Activated CD4-positive, alpha-beta T cell treated with anti-CD3 and anti-CD28 coated beads, Interleukin-2, amount 10 ng/mL, durations not matched to agents 24 days and 14 days (primary cell): ENCODE measurements around the gene PTPRT. TPM values are rescaled to one million over a fixed set of nuclear protein-coding genes. Genes with fewer than 3 reads are reported as not detected.

Experiments
- DNase-seq: peaks from one replicate; pipeline ENCODE4 v3.0.0; 2022
- H3K27ac Mint-ChIP-seq: one replicate; pipeline ENCODE4 v1.8.0; 2022; ENCODE audit warnings: mild to moderate bottlenecking, mixed read lengths
- H3K27me3 Mint-ChIP-seq: one replicate; pipeline ENCODE4 v1.8.0; 2022; ENCODE audit warnings: mixed read lengths
- H3K36me3 Mint-ChIP-seq: one replicate; pipeline ENCODE4 v1.8.0; 2022; ENCODE audit warnings: low read depth, mild to moderate bottlenecking, mixed read lengths
- H3K4me1 Mint-ChIP-seq: one replicate; pipeline ENCODE4 v1.8.0; 2021; ENCODE audit warnings: mixed read lengths
- H3K4me3 Mint-ChIP-seq: one replicate; pipeline ENCODE4 v1.8.0; 2022; ENCODE audit warnings: mild to moderate bottlenecking, moderate library complexity, mixed read lengths
- H3K9me3 Mint-ChIP-seq: one replicate; pipeline ENCODE4 v1.8.0; 2021; ENCODE audit warnings: mixed read lengths
- intact Hi-C: fragments of 100-400 bp; cut with micrococcal nuclease; formaldehyde crosslinking; loops from one replicate; pipeline ENCODE4 v1.15.1; 2023
- total RNA-seq: library from RNA; stranded (reverse); gene quantifications from 2 replicates; pipeline ENCODE4 v1.2.3, GENCODE V29; 2022

Gene PTPRT
- total RNA-seq, 1 donor from 2014 or later, result not detected

GRCh38 chr20:42595625-42596024, 594.1 kb downstream of the PTPRT start:
- Mint-ChIP-seq H3K27me3 (no peaks in the 10 kb centered on the region), H3K4me1 (no peaks in the 10 kb centered on the region), H3K4me3 (no peak overlapping the region), H3K36me3 (no peaks in the 10 kb centered on the region), H3K27ac (no peak overlapping the region), H3K9me3 (no peaks in the 10 kb centered on the region)
- no peak for DNase-seq
- intact Hi-C loops, result no loop called here

DNA sequence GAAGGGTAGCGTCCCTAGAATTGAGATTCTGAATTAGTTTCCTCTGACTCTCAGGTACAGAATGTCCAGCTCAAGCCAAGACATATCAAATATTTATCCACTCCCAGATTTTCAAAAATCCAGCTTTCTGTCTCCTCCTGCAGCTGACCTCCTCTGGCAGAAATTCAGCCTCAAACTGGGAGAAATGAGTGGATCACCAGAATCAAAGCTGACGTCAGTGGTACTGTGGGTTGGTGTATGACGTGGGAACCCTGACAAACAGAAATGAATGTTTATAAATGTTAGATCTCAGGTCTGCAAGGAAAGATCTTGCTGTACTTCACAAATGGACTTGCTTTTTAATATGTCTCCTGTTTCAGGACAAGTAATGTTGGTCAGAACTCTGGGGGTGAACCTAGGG, 595.0 kb downstream of the PTPRT start:
- Mint-ChIP-seq H3K4me3 (no peak overlapping the region), H3K4me1 (no peaks in the 10 kb centered on the region), H3K27me3 (no peaks in the 10 kb centered on the region), H3K36me3 (no peaks in the 10 kb centered on the region), H3K27ac (no peak overlapping the region), H3K9me3 (no peaks in the 10 kb centered on the region)
- no peak for DNase-seq
- intact Hi-C loops, result no loop called here

DNA sequence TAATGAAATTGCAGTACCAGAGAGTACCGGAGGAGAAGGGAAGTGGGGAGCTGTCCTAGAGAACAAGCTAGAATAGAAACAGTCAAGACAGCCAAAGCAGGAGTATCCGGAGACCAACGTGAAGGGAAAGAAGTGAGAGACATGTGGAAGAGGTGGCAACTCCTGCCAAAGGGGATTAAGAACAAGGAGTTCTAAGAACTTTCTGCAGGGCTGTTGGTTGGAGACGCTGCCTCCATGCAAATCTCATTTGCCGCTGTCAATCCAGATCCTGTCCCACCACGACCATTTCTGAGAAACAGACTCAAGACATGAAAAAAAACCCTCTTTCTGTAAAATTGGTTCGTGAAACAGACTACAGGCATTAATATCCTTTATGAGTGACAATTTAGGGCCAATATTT, 595.7 kb downstream of the PTPRT start:
- Mint-ChIP-seq H3K9me3 (no peaks in the 10 kb centered on the region), H3K4me1 (no peaks in the 10 kb centered on the region), H3K4me3 (no peak overlapping the region), H3K36me3 (no peaks in the 10 kb centered on the region), H3K27ac (no peak overlapping the region), H3K27me3 (no peaks in the 10 kb centered on the region)
- DNase-seq, result no peak
- intact Hi-C loops, result no loop called here

DNA sequence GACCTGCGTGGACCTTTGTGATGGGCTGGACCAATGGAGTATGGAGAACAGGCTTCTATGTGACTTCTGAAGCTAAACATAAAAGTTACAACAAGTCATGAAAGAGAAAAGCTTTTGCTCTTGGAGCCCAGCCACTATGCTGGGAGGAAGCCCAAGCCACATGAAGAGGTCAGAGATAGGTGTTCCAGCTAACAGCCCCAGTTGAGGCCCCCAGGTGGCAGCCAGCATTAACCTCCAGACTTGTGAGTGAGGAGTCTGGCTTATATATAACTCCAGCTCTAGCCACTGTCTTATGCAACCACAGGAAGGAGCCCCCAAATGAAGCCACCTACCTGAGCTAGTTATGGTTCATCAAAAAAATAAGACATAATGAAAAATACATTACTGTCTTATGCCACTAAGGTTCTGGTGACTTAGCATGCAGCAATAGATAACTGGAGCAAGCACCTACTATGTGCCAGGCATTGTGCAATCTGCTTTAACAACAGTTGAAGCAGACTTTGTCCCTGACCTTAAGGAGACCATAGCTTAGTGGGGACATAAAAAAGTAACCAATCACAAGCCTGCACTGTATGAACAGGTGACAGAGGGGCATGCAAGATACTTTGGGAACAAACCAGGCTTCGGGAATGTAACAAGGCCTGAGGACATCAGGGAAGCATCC, 599.6 kb downstream of the PTPRT start:
- no peak for DNase-seq
- no peak overlapping the region for H3K4me3 Mint-ChIP-seq
- H3K4me1 Mint-ChIP-seq, result no peaks in the 10 kb centered on the region
- intact Hi-C loops, result no loop called here
- H3K36me3 Mint-ChIP-seq, result no peaks in the 10 kb centered on the region
- H3K27ac Mint-ChIP-seq, result no peak overlapping the region
- H3K27me3 Mint-ChIP-seq, result no peaks in the 10 kb centered on the region
- H3K9me3 Mint-ChIP-seq, result no peaks in the 10 kb centered on the region

GRCh38 chr20:42588847-42589246, 600.9 kb downstream of the PTPRT start:
- no peaks in the 10 kb centered on the region for H3K9me3 Mint-ChIP-seq
- H3K4me3 Mint-ChIP-seq, result no peak overlapping the region
- intact Hi-C loops, result no loop called here
- H3K4me1 Mint-ChIP-seq, result no peaks in the 10 kb centered on the region
- H3K27me3 Mint-ChIP-seq, result no peaks in the 10 kb centered on the region
- no peaks in the 10 kb centered on the region for H3K36me3 Mint-ChIP-seq
- no peak overlapping the region for H3K27ac Mint-ChIP-seq
- DNase-seq, result no peak

DNA sequence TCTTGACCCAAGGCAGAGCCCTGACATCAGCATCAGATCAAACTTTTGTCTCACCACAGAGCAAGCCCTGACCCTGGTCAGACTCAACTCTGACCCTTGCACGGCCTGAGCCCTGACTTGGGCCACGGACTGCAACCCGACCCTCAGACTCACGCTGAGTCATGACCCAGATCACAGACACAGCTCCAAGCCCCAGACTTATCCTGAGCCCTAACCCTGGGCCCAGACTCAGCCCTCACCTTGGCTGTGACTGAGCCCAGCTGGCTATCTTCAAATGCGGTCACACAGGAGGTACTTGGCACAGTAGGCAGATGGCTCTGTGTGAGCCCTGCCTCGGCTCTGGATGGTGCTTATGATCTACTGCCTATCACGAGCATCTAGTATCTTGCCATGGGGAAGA, 602.3 kb downstream of the PTPRT start:
- Mint-ChIP-seq H3K4me3 (no peak overlapping the region), H3K4me1 (no peaks in the 10 kb centered on the region), H3K36me3 (no peaks in the 10 kb centered on the region), H3K27me3 (no peaks in the 10 kb centered on the region), H3K27ac (no peak overlapping the region), H3K9me3 (no peaks in the 10 kb centered on the region)
- DNase-seq, result no peak
- intact Hi-C loops, result no loop called here

GRCh38 chr20:42581311-42581710, 608.4 kb downstream of the PTPRT start:
- Mint-ChIP-seq H3K4me1 (no peaks in the 10 kb centered on the region), H3K27ac (no peak overlapping the region), H3K4me3 (no peak overlapping the region), H3K9me3 (peaks cover 6% of the 10 kb centered on the region), H3K27me3 (no peaks in the 10 kb centered on the region), H3K36me3 (no peaks in the 10 kb centered on the region)
- intact Hi-C loops, result no loop called here
- no peak for DNase-seq

DNA sequence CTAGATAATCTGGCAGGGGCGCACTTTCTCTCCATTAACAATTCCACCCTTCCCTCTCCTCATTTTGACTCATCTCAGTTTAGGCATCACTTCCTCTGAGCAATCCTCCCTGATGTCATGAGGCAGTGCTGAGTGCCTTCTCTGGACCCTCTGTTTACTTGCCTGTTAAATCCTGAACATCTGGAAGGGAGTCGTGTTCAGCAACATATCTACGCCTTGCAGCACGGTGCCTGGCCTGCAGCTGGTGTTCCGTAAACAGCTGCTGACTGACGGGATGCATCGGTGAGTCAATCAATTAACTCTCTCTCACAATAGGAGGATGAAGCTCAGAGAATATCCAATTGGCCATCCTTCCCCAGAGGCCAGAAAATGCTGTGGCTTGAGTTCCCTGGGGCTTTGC, 613.5 kb downstream of the PTPRT start:
- Mint-ChIP-seq H3K4me1 (no peaks in the 10 kb centered on the region), H3K27ac (no peak overlapping the region), H3K36me3 (no peaks in the 10 kb centered on the region), H3K9me3 (peaks cover 13% of the 10 kb centered on the region), H3K27me3 (no peaks in the 10 kb centered on the region), H3K4me3 (no peak overlapping the region)
- no peak for DNase-seq
- intact Hi-C loops, result no loop called here

DNA sequence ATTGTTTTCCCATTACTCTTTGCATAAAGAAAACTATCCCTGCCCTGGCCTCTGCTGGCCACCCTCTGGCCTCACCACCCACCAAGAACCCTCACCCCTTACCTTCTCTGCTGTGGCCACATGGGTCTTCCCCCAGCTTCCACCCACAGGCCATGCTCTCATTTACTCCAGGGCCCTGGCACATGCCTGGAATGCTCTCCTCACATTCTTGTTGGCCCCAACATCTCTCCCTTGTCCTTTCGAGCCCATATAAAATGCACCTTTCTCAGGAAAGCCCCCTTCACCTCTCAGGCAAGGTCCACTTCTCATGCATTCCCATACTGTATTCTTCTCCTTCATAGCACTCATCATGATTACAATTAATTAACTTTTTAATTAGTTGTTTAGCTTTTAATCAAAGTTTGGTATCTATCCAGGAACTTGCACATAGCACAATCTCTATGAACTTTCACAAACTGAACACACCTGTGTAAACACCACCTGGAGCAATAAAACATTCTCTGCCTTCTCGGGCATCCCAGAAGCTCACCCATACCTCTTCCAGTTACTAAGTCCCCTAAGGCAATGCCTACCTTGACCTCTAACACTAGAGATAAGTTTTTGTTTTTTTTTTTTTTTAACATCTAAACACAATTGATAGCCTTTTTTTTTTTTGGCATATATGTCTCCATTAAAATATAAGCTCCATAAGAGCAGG, 617.2 kb downstream of the PTPRT start:
- Mint-ChIP-seq H3K4me3 (no peak overlapping the region), H3K9me3 (peaks cover 12% of the 10 kb centered on the region), H3K27ac (no peak overlapping the region), H3K36me3 (no peaks in the 10 kb centered on the region), H3K27me3 (no peaks in the 10 kb centered on the region), H3K4me1 (no peaks in the 10 kb centered on the region)
- DNase-seq, result no peak
- intact Hi-C loops, result no loop called here

DNA sequence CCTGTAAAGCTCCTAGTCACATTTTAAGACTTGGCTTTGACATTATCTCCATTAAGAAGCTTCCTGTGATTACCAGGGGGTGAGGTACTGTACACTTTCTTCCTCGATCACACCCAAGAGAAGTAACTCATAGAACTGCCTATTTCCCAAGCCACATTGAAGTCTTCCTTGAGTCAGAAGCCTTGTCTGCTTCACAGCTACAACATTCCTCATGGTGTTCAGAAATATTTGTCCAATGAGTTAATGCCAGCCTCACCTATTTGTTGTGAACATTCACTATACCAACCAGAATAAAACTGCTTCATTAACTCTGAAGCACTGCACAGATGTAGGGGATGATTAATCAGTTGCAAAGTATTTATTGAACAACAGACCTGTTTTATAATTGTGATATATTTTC, 622.3 kb downstream of the PTPRT start:
- H3K9me3 Mint-ChIP-seq, result peaks cover 10% of the 10 kb centered on the region
- H3K4me1 Mint-ChIP-seq, result no peaks in the 10 kb centered on the region
- H3K4me3 Mint-ChIP-seq, result no peak overlapping the region
- H3K36me3 Mint-ChIP-seq, result no peaks in the 10 kb centered on the region
- no peak for DNase-seq
- no peak overlapping the region for H3K27ac Mint-ChIP-seq
- intact Hi-C loops, result no loop called here
- no peaks in the 10 kb centered on the region for H3K27me3 Mint-ChIP-seq

- intact Hi-C loops, result no loop called here
- no peaks in the 10 kb centered on the region for H3K36me3 Mint-ChIP-seq
- no peak overlapping the region for H3K27ac Mint-ChIP-seq
- DNase-seq, result no peak
- no peaks in the 10 kb centered on the region for H3K4me1 Mint-ChIP-seq
- no peak overlapping the region for H3K4me3 Mint-ChIP-seq
- no peaks in the 10 kb centered on the region for H3K27me3 Mint-ChIP-seq
- peaks cover 3% of the 10 kb centered on the region for H3K9me3 Mint-ChIP-seq
Measured at GRCh38 chr20:42565235-42565995, 624.3 kb downstream of the PTPRT start.

GRCh38 chr20:42559665-42560064, 630.0 kb downstream of the PTPRT start:
- H3K4me1 Mint-ChIP-seq, result no peaks in the 10 kb centered on the region
- intact Hi-C loops, result no loop called here
- H3K27ac Mint-ChIP-seq, result no peak overlapping the region
- no peaks in the 10 kb centered on the region for H3K27me3 Mint-ChIP-seq
- no peak overlapping the region for H3K4me3 Mint-ChIP-seq
- no peak for DNase-seq
- no peaks in the 10 kb centered on the region for H3K36me3 Mint-ChIP-seq
- no peaks in the 10 kb centered on the region for H3K9me3 Mint-ChIP-seq

DNA sequence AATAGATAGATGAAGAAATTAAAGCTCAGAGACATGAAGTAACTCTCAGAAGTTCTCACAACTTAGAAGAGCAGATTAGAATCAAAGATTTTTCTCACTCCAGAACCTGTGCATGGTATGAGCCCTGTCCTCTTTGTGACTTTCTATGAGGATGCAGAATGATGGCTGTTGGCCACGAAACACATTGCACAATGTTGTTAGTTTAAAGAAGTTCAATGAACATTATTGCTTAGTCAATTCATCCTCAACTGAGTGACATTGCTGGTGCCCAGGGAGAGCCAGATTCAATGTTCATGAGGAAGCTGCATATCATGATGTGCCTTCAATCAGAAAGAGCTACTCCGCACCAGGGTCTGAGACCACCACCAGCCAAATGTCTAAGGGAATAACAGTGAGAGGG, 633.1 kb downstream of the PTPRT start:
- Mint-ChIP-seq H3K36me3 (no peaks in the 10 kb centered on the region), H3K4me1 (peaks cover 7% of the 10 kb centered on the region), H3K27me3 (no peaks in the 10 kb centered on the region), H3K9me3 (no peaks in the 10 kb centered on the region), H3K27ac (no peak overlapping the region), H3K4me3 (no peak overlapping the region)
- no peak for DNase-seq
- intact Hi-C loops, result no loop called here

GRCh38 chr20:42553374-42553773, 636.3 kb downstream of the PTPRT start:
- intact Hi-C loops, result no loop called here
- Mint-ChIP-seq H3K27ac (no peak overlapping the region), H3K9me3 (no peaks in the 10 kb centered on the region), H3K36me3 (no peaks in the 10 kb centered on the region), H3K4me1 (peaks cover 7% of the 10 kb centered on the region), H3K27me3 (no peaks in the 10 kb centered on the region), H3K4me3 (peak overlapping the region; percentile 12)
- DNase-seq, result no peak
